Measurements from ENCODE around the gene SUCO. TPM values are rescaled to one million over a fixed set of nuclear protein-coding genes. Genes with fewer than 3 reads are reported as not detected.
"Not testable (repeated sequence)": the region's sequence is repeated elsewhere in the genome, so short reads cannot be mapped to it uniquely, and the experiment has no call there.

Gene SUCO
- total RNA-seq, 1 experiment from 2014 or later: 43.5 TPM

DNA sequence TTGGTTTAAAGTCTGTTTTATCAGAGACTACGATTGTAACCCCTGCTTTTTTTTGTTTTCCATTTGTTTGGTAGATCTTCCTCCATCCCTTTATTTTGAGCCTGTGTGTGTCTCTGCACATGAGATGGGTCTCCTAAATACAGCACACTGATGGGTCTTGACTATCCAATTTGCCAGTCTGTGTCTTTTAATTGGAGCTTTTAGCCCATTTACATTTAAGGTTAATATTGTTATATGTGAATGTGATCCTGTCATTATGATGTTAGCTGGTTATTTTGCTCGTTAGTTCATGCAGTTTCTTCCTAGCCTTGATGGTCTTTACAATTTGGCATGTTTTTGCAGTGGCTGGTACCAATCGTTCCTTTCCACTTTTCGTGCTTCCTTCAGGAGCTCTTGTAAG is 62.1 kb downstream of the SUCO start:
- not testable (repeated sequence) for H3K4me1 ChIP-seq; H3K9me3 ChIP-seq (replicated peaks); DNase-seq; H3K27ac ChIP-seq; H3K27me3 ChIP-seq; H3K4me3 ChIP-seq
- H3K36me3 ChIP-seq: peaks cover 51% of the 10 kb centered on the region

DNA sequence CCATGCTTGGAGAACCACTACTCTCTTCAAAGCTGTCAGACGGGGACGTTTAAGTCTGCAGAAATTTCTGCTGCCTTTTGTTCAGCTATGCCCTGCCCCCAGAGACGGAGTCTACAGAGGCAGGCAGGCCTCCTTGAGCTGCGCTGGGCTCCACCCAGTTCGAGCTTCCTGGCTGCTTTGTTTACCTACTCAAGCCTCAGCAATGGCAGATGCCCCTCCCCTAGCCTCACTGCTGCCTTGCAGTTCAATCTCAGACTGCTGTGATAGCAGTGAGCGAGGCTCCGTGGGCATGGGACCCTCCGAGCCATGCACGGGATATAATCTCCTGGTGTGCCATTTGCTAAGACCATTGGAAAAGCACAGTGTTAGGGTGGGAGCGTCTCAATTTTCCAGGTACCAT is 63.8 kb downstream of the SUCO start:
- DNase-seq; H3K27me3 ChIP-seq; H3K9me3 ChIP-seq (replicated peaks); H3K4me1 ChIP-seq; H3K4me3 ChIP-seq; H3K27ac ChIP-seq: not testable (repeated sequence)
- peaks cover 43% of the 10 kb centered on the region for H3K36me3 ChIP-seq

DNA sequence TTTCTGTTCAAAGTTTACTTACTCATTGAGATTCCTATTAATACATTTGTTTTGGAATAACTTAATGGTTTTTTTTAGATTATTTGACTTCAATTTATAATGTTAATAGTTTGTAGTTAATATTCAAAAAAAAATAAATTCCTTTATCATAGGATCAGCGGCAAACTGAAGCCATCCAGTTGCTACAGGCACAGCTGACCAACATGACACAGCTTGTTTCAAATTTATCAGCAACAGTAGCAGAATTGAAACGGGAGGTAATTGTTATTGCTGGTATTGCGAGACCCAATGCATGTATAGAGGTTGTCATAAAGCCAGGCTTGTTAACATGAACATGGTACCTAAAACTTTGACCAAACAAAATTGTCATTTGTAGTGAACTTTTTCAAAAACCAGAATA is 67.0 kb downstream of the SUCO start:
- no peak overlapping the region for H3K4me3 ChIP-seq
- no peaks in the 10 kb centered on the region for H3K4me1 ChIP-seq
- H3K36me3 ChIP-seq: peaks cover 55% of the 10 kb centered on the region
- no peaks in the 10 kb centered on the region for H3K27me3 ChIP-seq
- H3K27ac ChIP-seq: no peak overlapping the region
- no peaks in the 10 kb centered on the region; the same call in 1 of the 2 replicates for H3K9me3 ChIP-seq (replicated peaks)
- DNase-seq: no peak

DNA sequence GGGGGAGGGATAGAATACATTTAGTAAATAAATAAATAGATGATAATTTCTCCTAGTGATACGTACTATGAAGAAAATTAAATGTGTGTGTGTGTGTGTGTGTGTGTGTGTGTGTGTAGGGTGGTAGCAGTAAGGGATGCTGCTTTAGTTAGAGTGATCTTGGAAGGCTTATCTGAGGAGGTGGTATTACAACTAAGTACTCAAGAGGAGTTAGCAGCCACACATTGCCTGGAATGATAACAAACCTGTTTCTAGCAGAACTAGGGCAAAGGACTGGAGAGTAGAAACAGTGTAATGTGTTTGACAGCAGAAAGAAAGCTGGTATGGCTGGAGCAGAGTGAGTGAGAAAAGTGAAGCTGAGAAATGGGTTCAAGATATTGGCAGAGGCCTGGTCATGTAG is 67.7 kb downstream of the SUCO start:
- no peak overlapping the region for H3K27ac ChIP-seq
- no peaks in the 10 kb centered on the region for H3K27me3 ChIP-seq
- no peaks in the 10 kb centered on the region for H3K9me3 ChIP-seq (replicated peaks)
- peaks cover 51% of the 10 kb centered on the region for H3K36me3 ChIP-seq
- H3K4me3 ChIP-seq: no peak overlapping the region
- H3K4me1 ChIP-seq: no peaks in the 10 kb centered on the region
- DNase-seq: no peak

DNA sequence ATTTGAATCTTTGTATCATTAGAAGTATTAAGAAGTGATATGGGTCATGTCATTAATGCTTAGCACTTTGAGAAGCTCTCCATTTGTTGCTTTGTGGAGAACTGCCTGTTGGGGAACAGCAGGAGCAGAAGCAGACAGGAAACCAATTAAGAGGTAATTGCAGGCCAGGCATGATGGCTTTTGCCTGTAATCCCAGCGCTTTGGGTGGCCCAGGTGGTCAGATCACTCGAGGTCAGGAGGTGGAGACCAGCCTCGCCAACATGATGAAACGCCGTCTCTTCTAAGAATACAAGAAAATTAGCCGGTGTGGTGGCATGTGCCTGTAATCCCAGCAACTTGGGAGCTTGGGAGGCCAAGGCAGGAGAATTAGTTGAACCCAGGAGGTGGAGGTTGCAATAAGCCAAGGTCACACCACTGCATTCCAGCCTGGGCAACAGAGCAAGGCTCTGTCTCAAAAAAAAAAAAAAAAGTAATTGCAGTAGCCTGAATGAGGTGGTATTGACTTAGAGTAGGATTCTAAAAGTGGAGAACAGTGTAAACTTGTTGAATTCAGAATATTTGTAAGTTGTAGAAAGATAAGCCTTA is 68.2 kb downstream of the SUCO start:
- Histone ChIP-seq H3K27me3 (no peaks in the 10 kb centered on the region), H3K9me3 (replicated peaks) (no peaks in the 10 kb centered on the region), H3K27ac (no peak overlapping the region), H3K4me1 (no peaks in the 10 kb centered on the region), H3K4me3 (no peak overlapping the region), H3K36me3 (peaks cover 45% of the 10 kb centered on the region)
- no peak for DNase-seq

DNA sequence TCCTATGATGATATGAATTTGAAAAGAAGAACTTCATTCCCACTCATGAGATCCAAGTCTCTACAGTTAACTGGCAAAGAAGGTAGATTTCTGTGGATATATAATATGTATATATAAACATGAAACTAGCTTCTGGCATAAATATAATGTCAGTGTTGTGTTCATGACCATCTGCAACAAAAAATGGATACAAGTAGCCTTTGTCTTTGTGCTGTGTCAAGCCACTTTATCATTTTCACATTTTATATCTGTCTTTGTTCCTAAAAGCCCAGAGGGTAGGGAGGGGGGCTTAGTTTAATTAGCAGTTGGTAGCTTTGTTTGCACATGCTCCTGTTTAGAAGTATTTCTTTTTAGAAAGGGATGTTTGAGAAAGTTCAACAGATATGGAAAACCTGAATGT is 69.8 kb downstream of the SUCO start:
- DNase-seq: peak in 1 of 2 experiments; percentile 14
- Histone ChIP-seq H3K27me3 (no peaks in the 10 kb centered on the region), H3K4me3 (no peak overlapping the region), H3K9me3 (replicated peaks) (no peaks in the 10 kb centered on the region), H3K36me3 (peaks cover 43% of the 10 kb centered on the region), H3K27ac (no peak overlapping the region), H3K4me1 (no peaks in the 10 kb centered on the region; the same call in 1 of the 2 replicates)

DNA sequence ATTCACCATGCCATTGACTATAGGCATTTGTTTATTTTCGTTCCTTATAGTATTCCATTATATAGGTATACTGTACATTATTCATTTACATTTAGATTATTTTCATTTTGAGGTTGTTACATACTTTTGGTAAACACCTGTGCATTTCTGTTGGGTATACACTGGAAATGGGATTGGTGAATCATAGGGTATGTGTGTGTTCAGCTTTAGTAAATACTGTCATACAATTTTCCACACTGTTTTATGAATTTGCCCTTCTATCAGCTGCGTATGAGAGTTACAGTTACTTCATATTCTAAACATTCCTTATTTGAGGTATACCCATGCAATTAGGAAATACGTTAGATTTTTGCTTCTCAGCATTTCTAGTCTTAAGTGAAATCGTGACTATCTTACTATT is 70.9 kb downstream of the SUCO start:
- no peaks in the 10 kb centered on the region for H3K27me3 ChIP-seq
- no peaks in the 10 kb centered on the region; the same call in 1 of the 2 replicates for H3K4me1 ChIP-seq
- H3K36me3 ChIP-seq: peaks cover 32% of the 10 kb centered on the region
- no peak overlapping the region for H3K27ac ChIP-seq
- no peak overlapping the region for H3K4me3 ChIP-seq
- DNase-seq: no peak
- no peaks in the 10 kb centered on the region for H3K9me3 ChIP-seq (replicated peaks)

DNA sequence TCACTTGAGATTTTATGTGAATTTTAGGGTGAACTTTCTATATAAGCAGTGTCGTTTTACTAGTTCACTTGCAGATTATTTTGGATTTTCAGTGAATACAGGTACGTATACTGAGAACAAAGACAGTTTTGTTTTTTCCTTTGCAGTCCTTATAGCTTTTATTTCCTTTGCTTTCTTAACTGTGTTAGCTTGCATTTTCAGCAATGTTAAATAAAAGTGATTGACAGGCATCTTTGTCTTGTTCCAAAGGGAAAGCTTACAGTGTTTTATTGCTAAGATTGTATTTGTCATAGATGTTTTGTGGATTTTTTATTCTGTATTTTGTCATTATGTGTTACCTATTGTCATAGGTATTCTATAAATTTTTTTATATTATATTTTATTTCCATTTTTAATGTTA is 72.7 kb downstream of the SUCO start:
- Histone ChIP-seq H3K9me3 (replicated peaks) (no peaks in the 10 kb centered on the region), H3K27me3 (no peaks in the 10 kb centered on the region), H3K4me3 (no peak overlapping the region), H3K36me3 (peaks cover 25% of the 10 kb centered on the region), H3K4me1 (no peaks in the 10 kb centered on the region; the same call in 1 of the 2 replicates), H3K27ac (no peak overlapping the region)
- no peak for DNase-seq

DNA sequence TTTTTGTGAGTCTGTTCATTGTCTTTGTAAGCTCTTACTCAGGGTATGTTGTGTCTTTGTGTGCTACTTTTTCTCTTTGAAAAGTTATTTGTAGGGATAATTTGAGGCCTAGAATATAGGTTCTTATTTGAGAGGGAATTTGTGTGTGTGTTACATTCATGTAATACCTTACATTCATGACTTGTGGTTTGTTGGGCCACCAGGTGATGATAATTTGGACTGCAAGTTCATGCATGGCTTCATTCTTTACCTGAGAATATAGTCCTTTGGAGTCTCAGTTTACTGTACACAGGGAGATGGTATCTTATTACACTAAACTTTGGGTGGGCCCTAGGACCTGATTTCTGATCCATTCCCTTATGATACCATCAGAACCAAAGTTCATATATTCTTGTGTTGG is 74.2 kb downstream of the SUCO start:
- no peaks in the 10 kb centered on the region for H3K9me3 ChIP-seq (replicated peaks)
- no peak overlapping the region for H3K4me3 ChIP-seq
- H3K4me1 ChIP-seq: no peaks in the 10 kb centered on the region; the same call in 1 of the 2 replicates
- H3K27me3 ChIP-seq: no peaks in the 10 kb centered on the region
- H3K27ac ChIP-seq: no peak overlapping the region
- no peak for DNase-seq
- H3K36me3 ChIP-seq: peaks cover 31% of the 10 kb centered on the region

DNA sequence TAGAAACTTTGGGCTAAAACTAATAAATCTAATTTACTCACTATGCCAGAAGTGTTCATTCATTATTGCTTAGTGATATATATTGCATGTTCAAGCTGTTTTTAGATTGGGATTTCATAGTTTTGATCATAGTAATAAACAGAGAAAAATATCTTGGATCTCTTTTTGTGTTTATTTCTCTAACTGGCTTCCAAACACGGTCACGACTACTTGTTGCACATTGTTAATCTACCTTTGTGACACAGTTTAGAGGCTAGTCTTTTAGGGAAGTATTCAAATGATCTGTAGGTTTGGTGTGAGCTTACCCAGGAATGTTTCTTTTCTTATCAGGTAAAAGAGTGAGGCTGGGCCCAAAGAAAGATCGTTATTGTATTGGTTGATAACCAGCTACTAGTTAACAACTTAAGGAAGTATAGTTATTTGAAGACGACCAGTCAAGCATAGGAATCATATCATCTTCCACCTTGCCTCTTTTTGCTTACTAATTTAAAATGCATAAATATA is 75.2 kb downstream of the SUCO start:
- DNase-seq: no peak
- H3K36me3 ChIP-seq: peaks cover 31% of the 10 kb centered on the region
- no peaks in the 10 kb centered on the region for H3K27me3 ChIP-seq
- no peaks in the 10 kb centered on the region; the same call in 1 of the 2 replicates for H3K4me1 ChIP-seq
- H3K4me3 ChIP-seq: no peak overlapping the region
- H3K27ac ChIP-seq: no peak overlapping the region
- H3K9me3 ChIP-seq (replicated peaks): no peaks in the 10 kb centered on the region

DNA sequence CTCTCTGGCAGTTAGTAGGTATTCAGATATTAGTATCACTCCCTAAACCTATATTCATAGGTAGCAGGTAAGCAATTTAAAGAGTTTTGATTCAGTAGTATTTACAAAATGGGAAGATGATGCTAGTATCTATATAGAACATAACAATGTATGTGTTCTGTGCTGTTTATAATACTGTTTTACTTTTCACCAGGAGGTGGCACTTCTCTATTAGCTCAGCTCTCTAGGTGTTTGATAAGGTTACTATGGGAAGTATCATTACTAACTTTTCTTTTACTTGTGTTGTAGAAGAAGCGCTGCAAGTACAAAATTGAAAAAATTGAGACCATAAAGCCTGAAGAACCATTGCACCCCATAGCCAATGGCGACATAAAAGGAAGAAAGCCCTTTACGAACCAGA is 76.6 kb downstream of the SUCO start:
- Histone ChIP-seq H3K27ac (no peak overlapping the region), H3K4me1 (no peaks in the 10 kb centered on the region; the same call in 1 of the 2 replicates), H3K36me3 (peaks cover 19% of the 10 kb centered on the region), H3K27me3 (no peaks in the 10 kb centered on the region), H3K4me3 (no peak overlapping the region), H3K9me3 (replicated peaks) (no peaks in the 10 kb centered on the region)
- DNase-seq: no peak

DNA sequence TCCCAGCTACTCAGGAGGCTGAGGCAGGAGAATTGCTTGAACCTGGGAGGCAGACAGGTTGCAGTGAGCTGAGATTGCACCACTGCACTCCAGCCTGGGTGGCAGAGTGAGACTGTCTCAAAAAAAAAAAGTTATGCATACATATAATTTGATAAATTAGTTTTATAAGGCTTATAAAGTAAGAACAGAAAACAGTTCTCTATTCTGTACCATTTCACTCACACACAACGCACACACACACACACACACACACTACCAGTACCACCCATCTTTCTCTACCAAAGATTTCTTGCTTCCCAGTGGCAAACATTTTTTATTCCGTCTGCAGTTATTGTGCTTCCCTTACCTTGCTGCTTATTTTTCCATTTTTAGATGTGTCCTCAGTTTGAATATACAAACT is 79.5 kb downstream of the SUCO start:
- no peak for DNase-seq
- no peaks in the 10 kb centered on the region for H3K4me1 ChIP-seq

DNA sequence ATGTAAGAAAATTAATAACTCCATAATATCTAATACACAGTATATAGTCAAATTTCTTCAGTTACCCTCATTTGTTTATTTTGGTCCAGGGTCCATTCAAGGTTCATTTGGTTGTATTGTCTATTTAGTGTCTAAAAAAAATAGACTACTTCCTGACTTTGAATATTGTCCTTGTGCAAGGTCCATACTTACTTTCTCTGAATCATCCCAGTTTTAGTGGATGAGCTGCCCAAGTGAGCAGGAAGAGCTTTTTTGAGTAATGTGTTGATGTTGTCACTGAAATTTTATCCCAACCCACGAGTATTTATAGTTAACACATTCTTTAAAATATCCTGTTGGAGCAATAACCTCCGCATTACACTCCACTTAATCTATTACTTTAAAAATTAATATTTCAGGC is 80.3 kb downstream of the SUCO start:
- H3K27me3 ChIP-seq: no peaks in the 10 kb centered on the region
- no peak overlapping the region for H3K4me3 ChIP-seq
- H3K9me3 ChIP-seq (replicated peaks): no peaks in the 10 kb centered on the region; the same call in 1 of the 2 replicates
- no peak for DNase-seq
- no peaks in the 10 kb centered on the region for H3K4me1 ChIP-seq
- H3K27ac ChIP-seq: no peak overlapping the region
- H3K36me3 ChIP-seq: peaks cover 13% of the 10 kb centered on the region; the same call in 1 of the 2 replicates

More for the DNA sequence above, 79.5 kb downstream of the SUCO start:
- Histone ChIP-seq H3K4me3 (no peak overlapping the region), H3K27me3 (no peaks in the 10 kb centered on the region), H3K36me3 (peaks cover 13% of the 10 kb centered on the region; the same call in 1 of the 2 replicates), H3K9me3 (replicated peaks) (no peaks in the 10 kb centered on the region), H3K27ac (no peak overlapping the region)

DNA sequence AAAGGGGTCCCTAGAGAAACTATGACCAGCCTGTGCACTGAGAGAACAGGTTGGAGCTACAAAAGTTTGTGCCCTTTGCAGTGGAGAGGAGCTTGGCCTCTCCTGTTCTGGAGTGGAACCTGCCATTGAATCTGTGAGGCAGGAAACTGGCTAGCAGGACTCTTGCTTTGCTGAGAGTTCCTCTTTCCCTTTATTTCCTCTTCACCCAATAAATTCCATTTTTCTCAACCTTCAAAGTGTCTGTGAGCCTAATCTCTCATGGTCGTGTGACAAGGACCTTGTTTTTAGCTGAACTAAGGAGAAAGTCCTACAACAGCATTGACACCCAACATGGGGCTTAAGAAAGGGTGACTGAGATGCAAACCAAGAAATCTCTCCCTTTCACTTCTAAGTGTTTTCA is 83.2 kb downstream of the SUCO start:
- no peak for DNase-seq
- Histone ChIP-seq H3K36me3 (0 out of 2 replicates have a peak, but pooled peaks cover 5% of the 10 kb centered on the region), H3K4me1 (no peaks in the 10 kb centered on the region), H3K27ac (no peak overlapping the region), H3K27me3 (no peaks in the 10 kb centered on the region), H3K4me3 (no peak overlapping the region), H3K9me3 (replicated peaks) (no peaks in the 10 kb centered on the region; the same call in none of the 2 replicates)

DNA sequence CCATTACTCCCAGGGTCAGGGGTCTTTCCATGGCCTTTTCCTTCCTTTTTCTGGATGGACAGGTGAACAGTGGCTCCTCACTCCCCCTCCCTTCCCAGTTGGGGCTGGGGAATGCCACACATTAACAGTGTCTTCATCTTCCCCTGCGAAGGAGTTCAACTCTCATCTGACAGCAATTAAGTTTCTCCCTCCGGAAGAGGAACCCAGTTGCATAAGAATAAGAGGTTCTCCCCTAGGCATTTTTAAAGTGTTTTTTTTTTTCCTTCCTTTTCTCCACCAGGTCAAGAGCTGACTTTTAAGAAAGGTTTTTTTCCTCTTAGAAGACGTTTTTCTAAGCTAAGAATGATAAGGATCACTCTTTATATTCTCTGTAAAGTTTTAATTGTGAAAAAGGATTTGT is 83.7 kb downstream of the SUCO start:
- no peak for DNase-seq
- Histone ChIP-seq H3K9me3 (replicated peaks) (no peaks in the 10 kb centered on the region; the same call in none of the 2 replicates), H3K27ac (no peak overlapping the region), H3K4me1 (no peaks in the 10 kb centered on the region), H3K27me3 (no peaks in the 10 kb centered on the region), H3K4me3 (no peak overlapping the region), H3K36me3 (0 out of 2 replicates have a peak, but pooled peaks cover 2% of the 10 kb centered on the region)

DNA sequence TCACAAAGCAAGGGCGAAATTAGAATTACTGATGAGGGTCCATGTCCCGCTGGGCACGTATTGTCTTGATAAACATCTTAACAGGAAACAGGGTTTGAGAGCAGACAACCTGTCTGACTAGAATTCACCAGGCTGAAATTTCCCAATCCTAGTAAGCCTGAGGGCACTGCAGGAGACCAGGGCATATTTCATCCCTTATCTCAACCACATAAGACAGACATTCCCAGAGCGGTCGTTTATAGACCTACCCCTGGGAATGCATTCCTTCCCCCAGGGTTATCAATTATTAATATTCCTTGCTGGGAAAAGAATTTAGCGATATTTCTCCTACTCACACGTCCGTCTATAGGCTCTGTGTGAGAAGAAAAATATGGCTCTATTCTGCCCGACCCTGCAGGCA is 87.7 kb downstream of the SUCO start:
- not testable (repeated sequence) for H3K9me3 ChIP-seq (replicated peaks)

More for the DNA sequence above, 87.7 kb downstream of the SUCO start:
- not testable (repeated sequence) for H3K4me1 ChIP-seq, H3K4me3 ChIP-seq, H3K36me3 ChIP-seq, H3K27ac ChIP-seq, H3K27me3 ChIP-seq, DNase-seq
